MM.1S (cell line): Measurements from ENCODE around the gene PREX1.

Experiments
- EZH2phosphoT487 ChIP-seq: fragments of 300-600 bp; sonication (generic); IDR thresholded peaks from 2 replicates; pipeline ENCODE4 v1.6.1; 2018; ENCODE audit warnings: antibody characterized with exemption, low read length
- TF ChIP-seq, protein P1 (sequence below): fragments of 300-600 bp; sonication (generic); IDR thresholded peaks from 2 replicates; pipeline ENCODE4 v1.5.1; 2016; ENCODE audit warnings: antibody characterized with exemption, low read length, mixed read lengths

- TF ChIP-seq, protein P1, sequence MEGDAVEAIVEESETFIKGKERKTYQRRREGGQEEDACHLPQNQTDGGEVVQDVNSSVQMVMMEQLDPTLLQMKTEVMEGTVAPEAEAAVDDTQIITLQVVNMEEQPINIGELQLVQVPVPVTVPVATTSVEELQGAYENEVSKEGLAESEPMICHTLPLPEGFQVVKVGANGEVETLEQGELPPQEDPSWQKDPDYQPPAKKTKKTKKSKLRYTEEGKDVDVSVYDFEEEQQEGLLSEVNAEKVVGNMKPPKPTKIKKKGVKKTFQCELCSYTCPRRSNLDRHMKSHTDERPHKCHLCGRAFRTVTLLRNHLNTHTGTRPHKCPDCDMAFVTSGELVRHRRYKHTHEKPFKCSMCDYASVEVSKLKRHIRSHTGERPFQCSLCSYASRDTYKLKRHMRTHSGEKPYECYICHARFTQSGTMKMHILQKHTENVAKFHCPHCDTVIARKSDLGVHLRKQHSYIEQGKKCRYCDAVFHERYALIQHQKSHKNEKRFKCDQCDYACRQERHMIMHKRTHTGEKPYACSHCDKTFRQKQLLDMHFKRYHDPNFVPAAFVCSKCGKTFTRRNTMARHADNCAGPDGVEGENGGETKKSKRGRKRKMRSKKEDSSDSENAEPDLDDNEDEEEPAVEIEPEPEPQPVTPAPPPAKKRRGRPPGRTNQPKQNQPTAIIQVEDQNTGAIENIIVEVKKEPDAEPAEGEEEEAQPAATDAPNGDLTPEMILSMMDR, result no peak
- TF ChIP-seq EZH2phosphoT487, result no peak
Observed at GRCh38 chr20:48651960-48652359, 175.8 kb downstream of the PREX1 start.
